ENCODE measurements around the gene SHC2.

GRCh38 chr19:392375-392970 is 68.4 kb downstream of the SHC2 start:
- TF ChIP-seq CTCF (IDR thresholded peaks at IDR 0.05; ENCODE audit: poor library complexity) (no peak), EZH2 (IDR thresholded peaks at IDR 0.05; ENCODE audit: borderline replicate concordance) (no peak), EZH2phosphoT487 (IDR thresholded peaks at IDR 0.05; ENCODE audit: low read depth, severe bottlenecking, unreplicated experiment) (no peak)

Data from hepatocyte (in vitro differentiated cells).